Smooth muscle cell of the brain vasculature (primary cell): ENCODE results near the gene AGO1.
"Not testable (repeated sequence)": the region's sequence is repeated elsewhere in the genome, so short reads cannot be mapped to it uniquely, and the experiment has no call there.

Source experiments
- DNase-seq: peaks from one replicate; pipeline ENCODE4 v3.0.0-alpha.2; 2012; ENCODE audit warnings: low read depth, low spot score

The AGO1 gene

GRCh38 chr1:35915693-35916092, 32.7 kb downstream of the AGO1 start:
- DNase-seq, result no peak

- no peak for DNase-seq
Observed at GRCh38 chr1:35923791-35924221, 40.8 kb downstream of the AGO1 start.

GRCh38 chr1:35924838-35925237, 41.8 kb downstream of the AGO1 start:
- DNase-seq, result no peak

GRCh38 chr1:35925741-35926140, 42.7 kb downstream of the AGO1 start:
- no peak for DNase-seq

GRCh38 chr1:35927472-35927871, 44.5 kb downstream of the AGO1 start:
- no peak for DNase-seq

GRCh38 chr1:35929730-35930592, 47.0 kb downstream of the AGO1 start:
- DNase-seq, result no peak

- DNase-seq, result peak; percentile 20
Observed at GRCh38 chr1:35930593-35931445, 47.8 kb downstream of the AGO1 start, which contains the start of gene AGO3. AGO3 (plus strand) TSS chr1:35931105; CDS start chr1:35931427, 322 bp downstream.

- no peak for DNase-seq
Observed at GRCh38 chr1:35931446-35932157, 48.6 kb downstream of the AGO1 start.

GRCh38 chr1:35932158-35932636, 49.2 kb downstream of the AGO1 start:
- DNase-seq, result no peak

- DNase-seq, result no peak
Observed at GRCh38 chr1:35932941-35933340, 49.9 kb downstream of the AGO1 start.

GRCh38 chr1:35935442-35936388, 52.7 kb downstream of the AGO1 start:
- DNase-seq, result no peak

- no peak for DNase-seq
Observed at GRCh38 chr1:35936838-35937237, 53.8 kb downstream of the AGO1 start.

GRCh38 chr1:35939484-35939883, 56.5 kb downstream of the AGO1 start:
- DNase-seq, result no peak

- DNase-seq, result no peak
Observed at GRCh38 chr1:35945327-35945726, 62.3 kb downstream of the AGO1 start.

GRCh38 chr1:35947547-35947946, 64.5 kb downstream of the AGO1 start:
- DNase-seq, result no peak

- DNase-seq, result no peak
Observed at GRCh38 chr1:35958558-35958957, 75.5 kb downstream of the AGO1 start.

GRCh38 chr1:35959304-35959703, 76.3 kb downstream of the AGO1 start:
- DNase-seq, result no peak

GRCh38 chr1:35962952-35963351, 79.9 kb downstream of the AGO1 start:
- DNase-seq, result no peak

- DNase-seq, result not testable (repeated sequence)
Observed at GRCh38 chr1:35964277-35964676, 81.3 kb downstream of the AGO1 start.

GRCh38 chr1:35968396-35968795, 85.4 kb downstream of the AGO1 start:
- no peak for DNase-seq

GRCh38 chr1:35971601-35972000, 88.6 kb downstream of the AGO1 start:
- DNase-seq, result no peak
